Duodenal mucosa (tissue), 2 donors: ENCODE results near the gene CIB2.

Experiments
- H3K27ac ChIP-seq: one replicate; pipeline ENCODE4 v1.7.0; 2013; ENCODE audit warnings: low read depth, low read length
- H3K27me3 ChIP-seq, 2 donors: one replicate each; pipeline ENCODE4 v1.7.0; 2013; ENCODE audit warnings: low read length in 2 of 2, control low read depth in 1 of 2; ENCODE audit not compliant: insufficient read depth in 2 of 2, control insufficient read depth in 1 of 2
- H3K36me3 ChIP-seq, 2 donors: one replicate each; pipeline ENCODE4 v1.7.0; 2013; ENCODE audit warnings: low read length in 2 of 2, control low read depth in 1 of 2; ENCODE audit not compliant: insufficient read depth in 2 of 2, control insufficient read depth in 1 of 2
- H3K4me1 ChIP-seq, 2 donors: one replicate each; pipeline ENCODE4 v1.7.0; 2013; ENCODE audit warnings: low read length in 2 of 2, control low read depth in 1 of 2; ENCODE audit not compliant: insufficient read depth in 2 of 2, control insufficient read depth in 1 of 2
- H3K4me3 ChIP-seq, 2 donors: one replicate each; pipeline ENCODE4 v1.7.0; 2013; ENCODE audit warnings: low read length in 2 of 2, low read depth in 1 of 2
- H3K9ac ChIP-seq, 2 donors: one replicate each; pipeline ENCODE4 v1.7.0; 2013; ENCODE audit warnings: low read length in 2 of 2, low read depth in 1 of 2
- H3K9me3 ChIP-seq, 2 donors: one replicate each; pipeline ENCODE4 v1.7.0; 2013; ENCODE audit warnings: low read length in 2 of 2, control low read depth in 1 of 2; ENCODE audit not compliant: control insufficient read depth in 1 of 2

The CIB2 gene

DNA sequence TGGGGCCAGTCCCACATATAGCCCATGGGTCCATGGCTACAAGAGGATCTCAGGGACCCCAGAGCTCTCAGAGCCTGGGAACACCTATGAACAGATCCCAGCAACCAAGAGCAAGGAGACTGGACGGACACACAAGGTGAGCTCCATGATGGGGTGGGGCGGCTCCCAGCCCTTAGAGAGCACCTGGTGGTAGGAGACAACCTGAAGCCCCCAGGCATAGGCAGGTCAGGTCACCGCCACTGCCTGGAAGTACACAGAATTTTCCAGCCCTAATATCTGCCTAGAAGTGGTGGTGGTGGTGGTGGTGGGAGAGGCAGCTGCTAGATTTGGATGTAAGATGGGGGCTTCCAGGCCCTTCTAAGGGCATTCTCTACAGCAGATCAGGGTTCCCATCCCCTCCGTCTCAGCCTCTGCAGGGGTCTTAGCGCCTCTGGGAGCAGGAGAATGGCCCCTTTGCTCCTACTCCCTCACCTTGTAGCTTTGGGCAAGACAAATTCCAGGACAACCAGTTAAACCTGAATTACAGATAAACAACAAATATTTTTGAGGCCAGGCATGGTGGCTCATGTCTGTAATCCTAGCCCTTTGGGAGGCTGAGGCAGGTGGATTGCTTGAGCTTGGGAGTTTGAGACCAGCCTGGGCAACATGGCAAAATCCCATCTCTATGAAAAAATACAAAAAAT is 29.7 kb downstream of the CIB2 start:
- Histone ChIP-seq H3K36me3 (no peaks in the 10 kb centered on the region), H3K9ac (no peak overlapping the region), H3K27ac (no peak overlapping the region), H3K4me1 (peaks cover 21 to 31% of the 10 kb centered on the region in 2 donors), H3K27me3 (no peaks in the 10 kb centered on the region), H3K9me3 (no peaks in the 10 kb centered on the region), H3K4me3 (no peak overlapping the region)

- H3K27me3 ChIP-seq, result no peaks in the 10 kb centered on the region
- no peak overlapping the region for H3K4me3 ChIP-seq
- H3K27ac ChIP-seq, result no peak overlapping the region
- H3K36me3 ChIP-seq, result no peaks in the 10 kb centered on the region
- no peak overlapping the region for H3K9ac ChIP-seq
- H3K9me3 ChIP-seq, result no peaks in the 10 kb centered on the region
- peaks cover 16 to 29% of the 10 kb centered on the region in 2 donors for H3K4me1 ChIP-seq
Observed at GRCh38 chr15:78100886-78101285, 30.4 kb downstream of the CIB2 start.

DNA sequence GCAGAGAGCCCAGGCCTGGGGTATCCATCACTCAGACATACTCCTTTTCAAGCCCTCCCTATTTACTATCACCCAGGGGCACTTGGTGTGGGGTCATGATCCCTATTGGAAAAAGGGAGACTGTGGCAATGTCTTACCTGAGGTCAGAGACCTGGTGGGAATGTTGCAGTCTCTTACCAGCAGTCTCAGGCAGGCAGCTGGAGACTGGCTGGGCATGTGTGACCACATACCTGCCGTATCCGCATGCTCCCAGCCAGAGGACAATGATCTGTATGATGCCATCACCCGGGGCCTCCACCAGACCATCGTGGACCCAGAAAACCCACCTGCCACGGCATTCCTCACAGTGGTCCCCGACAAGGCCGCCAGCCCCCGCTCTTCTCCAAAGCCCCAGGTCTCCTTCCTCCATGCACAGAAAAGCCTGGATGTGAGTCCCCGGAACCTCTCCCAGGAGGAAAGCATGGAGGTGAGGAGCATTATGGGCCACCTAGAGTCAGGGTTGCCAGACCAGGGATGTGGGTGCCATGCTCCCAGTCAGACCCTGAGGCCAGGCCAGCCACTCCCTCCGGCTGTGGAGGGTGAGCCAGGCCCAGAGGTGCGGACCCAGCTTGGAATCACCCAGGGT is 33.0 kb downstream of the CIB2 start:
- Histone ChIP-seq H3K4me1 (peaks cover 6 to 13% of the 10 kb centered on the region in 2 donors), H3K9me3 (no peaks in the 10 kb centered on the region), H3K4me3 (no peak overlapping the region), H3K27me3 (no peaks in the 10 kb centered on the region), H3K36me3 (no peaks in the 10 kb centered on the region), H3K9ac (no peak overlapping the region), H3K27ac (no peak overlapping the region)

DNA sequence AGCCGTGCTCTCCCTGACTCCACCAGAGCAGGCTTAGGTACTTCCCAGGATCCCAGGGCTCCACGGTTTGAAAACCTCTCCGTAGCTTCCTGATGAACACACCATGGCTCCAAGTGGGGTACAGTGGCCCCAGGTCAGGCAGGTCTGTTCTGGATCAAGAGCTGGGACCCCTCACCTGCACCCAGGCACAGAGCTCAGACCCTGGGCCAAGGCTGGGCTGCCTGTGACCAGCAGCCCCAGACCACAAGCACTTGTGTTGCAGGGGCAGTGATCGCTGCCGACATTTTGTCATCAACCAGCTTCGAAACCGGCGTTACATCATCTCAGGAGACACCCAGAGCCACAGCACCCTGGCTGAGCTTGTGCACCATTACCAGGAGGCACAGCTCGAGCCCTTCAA is 33.6 kb downstream of the CIB2 start:
- Histone ChIP-seq H3K4me3 (no peak overlapping the region), H3K9me3 (no peaks in the 10 kb centered on the region), H3K4me1 (peaks cover 10 to 12% of the 10 kb centered on the region in 2 donors), H3K9ac (no peak overlapping the region), H3K27ac (no peak overlapping the region), H3K36me3 (no peaks in the 10 kb centered on the region), H3K27me3 (no peaks in the 10 kb centered on the region)

DNA sequence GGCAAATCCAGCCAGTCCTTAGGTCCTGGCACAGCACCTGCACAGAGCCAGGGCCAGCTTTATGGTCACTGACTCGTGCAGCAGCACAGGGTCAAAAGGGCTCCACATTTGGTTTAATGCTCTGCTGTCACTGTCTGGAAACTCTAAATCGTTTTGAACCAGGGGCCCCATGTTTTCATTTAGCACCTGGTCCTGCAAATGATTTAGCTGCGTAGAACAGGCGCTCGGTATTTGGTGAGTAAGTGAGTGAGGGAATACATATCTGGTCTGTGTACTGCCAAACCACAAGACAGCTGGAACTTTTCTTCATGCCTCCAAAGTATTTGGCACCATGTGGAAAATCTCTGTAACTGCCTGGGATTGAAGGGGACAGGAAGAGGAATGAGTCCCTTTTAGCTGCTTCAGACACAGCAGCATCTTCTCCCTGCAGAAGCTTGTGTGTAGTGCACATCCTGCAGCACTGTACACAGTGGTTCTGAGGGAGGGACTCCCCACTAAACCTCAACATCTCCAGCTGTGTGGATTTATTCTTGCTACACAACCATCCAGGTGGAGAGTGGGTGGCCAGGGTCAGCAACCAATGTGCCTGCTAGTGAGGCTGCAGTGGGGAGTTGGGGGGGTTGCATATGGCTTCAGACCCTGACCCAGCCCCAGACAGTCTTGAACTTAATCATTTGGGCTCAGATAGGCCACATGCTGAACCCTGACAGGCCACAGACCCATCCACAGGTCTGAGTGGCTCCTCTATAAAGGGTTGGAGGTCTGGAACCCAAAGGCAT is 37.8 kb downstream of the CIB2 start:
- no peaks in the 10 kb centered on the region for H3K36me3 ChIP-seq
- H3K9me3 ChIP-seq, result no peaks in the 10 kb centered on the region
- H3K27ac ChIP-seq, result no peak overlapping the region
- H3K9ac ChIP-seq, result no peak overlapping the region
- peaks cover 19 to 30% of the 10 kb centered on the region in 2 donors for H3K4me1 ChIP-seq
- H3K27me3 ChIP-seq, result no peaks in the 10 kb centered on the region
- no peak overlapping the region for H3K4me3 ChIP-seq

DNA sequence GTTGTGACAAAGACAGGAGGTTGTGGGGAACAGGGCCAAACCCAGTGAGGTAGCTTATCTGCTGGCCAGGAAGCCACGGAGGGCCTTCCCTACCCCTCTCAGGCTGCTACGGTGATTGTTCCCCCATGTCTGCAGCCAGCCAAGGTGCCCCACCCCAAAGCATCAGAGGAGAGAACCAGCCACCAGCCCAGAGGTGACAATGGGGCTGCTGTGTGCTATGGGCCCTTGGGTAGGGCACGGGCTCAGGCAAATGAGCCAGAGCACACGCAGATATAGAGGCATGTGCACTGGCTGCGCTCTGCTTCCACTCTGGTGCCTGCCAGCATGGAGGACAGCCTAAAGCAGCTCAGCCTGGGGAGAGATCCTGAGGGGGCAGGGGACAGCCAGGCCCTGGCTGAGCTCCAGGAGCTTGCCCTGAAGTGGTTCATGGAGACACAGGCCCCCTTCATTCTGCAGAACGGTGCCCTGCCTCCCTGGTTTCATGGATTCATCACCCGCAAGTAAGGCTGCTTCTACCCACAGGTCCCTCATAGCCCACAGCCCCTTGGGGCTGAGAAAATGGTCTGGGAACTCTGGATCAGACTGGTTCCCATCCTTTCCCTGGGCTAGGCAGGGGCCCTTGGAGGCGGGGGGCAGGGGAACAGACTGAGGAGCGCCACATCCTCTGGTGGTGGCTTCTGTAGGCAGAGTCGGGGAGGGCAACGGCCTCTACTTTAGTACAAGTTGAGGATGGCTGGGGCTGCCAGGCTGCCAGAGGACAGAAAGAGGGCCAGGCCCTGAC is 38.8 kb downstream of the CIB2 start, which contains the start of gene SH2D7:
TSS of gene SH2D7 (plus strand) at position 301 of the 781 bp plus-strand sequence. CDS start at position 325, 24 bp downstream.
- Histone ChIP-seq H3K27me3 (no peaks in the 10 kb centered on the region), H3K27ac (no peak within 1 kb of the TSS), H3K4me1 (peaks cover 23 to 38% of the 10 kb centered on the region in 2 donors), H3K36me3 (no peaks in the 10 kb centered on the region), H3K9ac (no peak within 1 kb of the TSS), H3K4me3 (no peak within 1 kb of the TSS), H3K9me3 (no peaks in the 10 kb centered on the region)

- H3K9me3 ChIP-seq, result no peaks in the 10 kb centered on the region
- no peak overlapping the region for H3K4me3 ChIP-seq
- no peak overlapping the region for H3K9ac ChIP-seq
- no peaks in the 10 kb centered on the region for H3K36me3 ChIP-seq
- H3K27ac ChIP-seq, result no peak overlapping the region
- no peaks in the 10 kb centered on the region for H3K27me3 ChIP-seq
- H3K4me1 ChIP-seq, result peaks cover 23 to 38% of the 10 kb centered on the region in 2 donors
Observed at GRCh38 chr15:78090422-78091063, 40.7 kb downstream of the CIB2 start.

DNA sequence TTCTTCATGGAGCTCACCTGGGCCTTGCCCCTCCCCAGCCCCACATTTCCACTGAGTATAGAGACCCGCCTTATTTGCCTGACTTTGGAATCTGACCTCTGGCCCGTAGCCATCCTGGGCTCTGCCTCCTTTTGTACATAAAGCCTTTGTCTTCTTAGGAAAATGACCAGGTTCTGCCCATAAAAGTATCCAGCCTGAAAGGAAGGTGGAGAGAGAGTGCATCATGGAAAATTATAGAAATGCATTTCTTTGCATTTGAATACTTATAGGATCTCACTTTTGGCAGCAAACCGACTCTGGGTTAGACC is 42.5 kb downstream of the CIB2 start:
- Histone ChIP-seq H3K4me1 (peaks cover 25 to 48% of the 10 kb centered on the region in 2 donors), H3K27ac (no peak overlapping the region), H3K27me3 (no peaks in the 10 kb centered on the region), H3K4me3 (no peak overlapping the region), H3K9ac (no peak overlapping the region), H3K9me3 (no peaks in the 10 kb centered on the region), H3K36me3 (no peaks in the 10 kb centered on the region)

DNA sequence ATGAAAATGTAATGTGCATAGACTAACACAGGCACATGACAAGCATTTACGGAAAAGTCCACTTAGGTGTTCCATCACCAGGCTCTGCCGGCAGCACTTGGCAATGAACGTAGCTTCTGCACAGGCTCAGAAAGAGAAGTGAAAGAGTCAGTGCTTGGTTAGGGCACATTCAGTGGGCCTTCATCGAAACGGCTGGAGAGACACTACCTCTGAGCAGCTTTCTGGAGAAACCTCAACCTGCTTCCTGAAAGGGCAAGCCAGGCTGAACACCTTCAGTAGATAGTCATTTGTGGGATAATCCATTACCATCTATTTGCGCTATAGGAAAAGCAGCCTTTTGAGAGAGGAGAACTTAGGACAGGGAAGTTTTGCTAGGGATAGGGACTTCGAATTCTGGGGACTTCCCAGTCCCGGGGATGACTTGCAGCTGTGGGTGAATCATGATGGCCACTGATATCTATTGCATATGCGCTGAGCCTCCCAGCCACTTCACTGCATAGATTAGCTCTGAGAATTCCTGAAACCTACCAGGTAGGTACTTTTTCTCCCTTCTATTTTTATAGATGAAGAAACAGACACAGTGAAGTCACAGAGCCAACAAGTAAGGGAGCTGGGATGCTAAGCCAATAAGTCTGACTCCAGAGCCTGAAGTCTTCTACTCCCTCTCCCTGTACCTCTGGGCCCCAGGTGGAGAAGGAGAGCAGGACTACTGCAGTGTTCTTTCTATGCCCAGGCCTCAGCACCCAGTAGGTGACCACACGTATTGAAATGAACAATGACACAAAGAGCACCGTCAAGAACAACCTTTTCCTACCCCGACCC is 43.1 kb downstream of the CIB2 start:
- H3K4me3 ChIP-seq, result no peak overlapping the region
- H3K9ac ChIP-seq, result no peak overlapping the region
- no peaks in the 10 kb centered on the region for H3K36me3 ChIP-seq
- no peaks in the 10 kb centered on the region for H3K27me3 ChIP-seq
- H3K9me3 ChIP-seq, result no peaks in the 10 kb centered on the region
- peaks cover 27 to 46% of the 10 kb centered on the region in 2 donors for H3K4me1 ChIP-seq
- H3K27ac ChIP-seq, result no peak overlapping the region
